GM21529 (cell line): ENCODE data around the gene TM4SF20.
"Not testable (repeated sequence)": the region's sequence is repeated elsewhere in the genome, so short reads cannot be mapped to it uniquely, and the experiment has no call there.

Experiments used
- ATAC-seq: cut with Tn5 transposase; IDR thresholded peaks from one replicate; pipeline ENCODE4 v1.9.1; 2021; ENCODE audit not compliant: unreplicated experiment

TM4SF20 gene

DNA sequence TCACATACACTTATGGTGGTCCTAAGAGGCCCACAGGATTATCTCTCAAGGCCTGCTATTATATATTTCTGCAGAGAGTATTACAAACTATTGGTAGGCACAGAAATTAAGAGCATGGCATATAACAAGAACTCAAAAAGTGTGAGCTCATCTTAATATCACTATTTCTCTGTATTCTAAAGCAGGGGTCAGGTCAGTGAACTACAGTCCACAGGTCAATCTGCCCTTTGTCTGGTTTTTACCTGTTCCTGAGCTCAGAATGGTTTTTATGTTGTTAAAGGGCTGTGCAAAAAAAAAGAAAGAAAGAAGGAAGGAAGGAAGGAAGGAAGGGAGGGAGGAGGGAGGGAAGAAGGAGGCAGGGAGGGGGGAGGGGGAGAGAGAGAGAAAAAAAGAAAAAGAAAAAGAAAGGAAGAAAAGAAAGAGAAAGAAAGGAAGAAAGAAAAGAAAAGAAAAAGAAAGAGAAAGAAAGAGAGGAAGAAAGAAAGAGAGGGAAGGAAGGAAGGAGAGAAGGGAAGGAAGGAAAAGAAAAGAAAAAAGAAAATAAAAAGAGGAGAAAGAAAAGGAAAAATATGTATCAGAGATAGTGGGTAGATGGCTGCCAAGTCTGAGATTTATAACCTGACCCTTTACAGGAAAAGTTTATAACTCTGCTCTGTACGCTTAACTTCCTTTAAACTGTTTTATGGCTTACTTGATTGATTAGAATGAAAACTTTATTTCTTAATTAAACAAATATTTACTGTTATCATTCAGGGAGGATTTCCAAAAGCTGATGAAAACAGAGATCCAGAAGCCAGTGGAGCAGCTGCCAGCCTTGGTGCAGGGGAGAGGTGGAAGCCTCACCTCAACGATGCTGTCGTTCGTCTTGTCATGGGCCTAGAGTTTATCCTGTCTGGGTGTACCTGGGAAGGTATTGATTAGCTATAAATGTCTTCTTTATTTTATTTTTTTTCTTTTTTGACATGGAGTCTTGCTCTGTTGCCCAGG, 19.9 kb upstream of the TM4SF20 start:
- ATAC-seq, result no peak

DNA sequence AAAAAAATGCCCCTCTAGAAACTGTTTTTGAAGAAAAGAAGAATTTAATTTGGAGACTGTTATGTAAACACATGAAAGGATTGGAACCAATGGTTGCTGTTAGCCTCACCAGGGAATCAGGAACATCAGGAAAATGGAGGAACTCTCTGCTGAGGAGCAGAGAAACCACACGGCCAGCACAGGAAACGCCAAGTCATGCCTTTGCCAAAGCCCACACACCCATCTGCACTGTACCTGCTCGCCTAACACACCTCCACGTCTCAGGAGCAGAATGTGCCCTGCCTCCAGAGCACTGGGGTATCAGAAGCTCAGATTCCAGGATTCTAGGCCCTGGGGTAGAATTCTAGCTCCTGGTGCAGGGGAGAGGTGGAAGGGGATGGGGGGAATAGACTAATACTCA, 18.5 kb upstream of the TM4SF20 start:
- no peak for ATAC-seq

DNA sequence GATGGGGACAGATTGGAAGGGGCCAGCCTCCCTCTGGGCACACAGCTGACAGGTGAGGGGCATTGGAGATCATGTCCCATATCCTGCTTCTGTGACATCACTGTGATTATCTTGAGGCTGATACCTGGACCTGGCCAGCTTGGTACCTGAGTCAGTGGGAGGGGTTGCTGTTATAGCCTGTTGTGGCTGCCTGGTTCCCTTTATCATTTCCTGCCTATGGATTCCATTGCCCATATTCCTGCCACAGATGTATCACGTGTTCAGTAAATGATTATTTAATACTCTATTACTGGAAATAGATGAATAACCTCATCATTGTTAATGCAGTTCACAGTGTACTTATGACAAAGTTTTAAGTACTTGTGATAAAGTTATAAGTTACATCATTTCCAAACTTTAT, 16.4 kb upstream of the TM4SF20 start:
- ATAC-seq, result no peak

DNA sequence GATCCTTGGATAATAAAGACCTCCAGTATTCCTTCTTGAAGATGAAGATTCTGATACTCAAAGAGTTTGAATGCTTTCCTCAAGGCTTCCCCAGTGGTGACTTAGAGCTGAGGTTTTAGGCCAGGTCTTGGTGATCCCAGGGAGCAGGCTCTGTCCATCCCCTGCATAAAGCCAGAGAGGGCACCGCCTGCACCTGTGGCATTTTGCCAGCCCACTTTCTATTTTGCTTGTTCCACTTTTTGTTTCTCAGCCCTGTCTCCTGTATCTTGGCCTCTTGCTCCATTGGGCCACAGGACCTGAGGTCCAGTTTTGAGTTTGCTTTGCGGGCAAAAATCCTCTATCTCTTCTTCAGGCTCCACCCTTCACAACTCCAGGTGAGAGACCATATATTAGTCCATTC, 15.3 kb upstream of the TM4SF20 start:
- peak; percentile 52 for ATAC-seq

DNA sequence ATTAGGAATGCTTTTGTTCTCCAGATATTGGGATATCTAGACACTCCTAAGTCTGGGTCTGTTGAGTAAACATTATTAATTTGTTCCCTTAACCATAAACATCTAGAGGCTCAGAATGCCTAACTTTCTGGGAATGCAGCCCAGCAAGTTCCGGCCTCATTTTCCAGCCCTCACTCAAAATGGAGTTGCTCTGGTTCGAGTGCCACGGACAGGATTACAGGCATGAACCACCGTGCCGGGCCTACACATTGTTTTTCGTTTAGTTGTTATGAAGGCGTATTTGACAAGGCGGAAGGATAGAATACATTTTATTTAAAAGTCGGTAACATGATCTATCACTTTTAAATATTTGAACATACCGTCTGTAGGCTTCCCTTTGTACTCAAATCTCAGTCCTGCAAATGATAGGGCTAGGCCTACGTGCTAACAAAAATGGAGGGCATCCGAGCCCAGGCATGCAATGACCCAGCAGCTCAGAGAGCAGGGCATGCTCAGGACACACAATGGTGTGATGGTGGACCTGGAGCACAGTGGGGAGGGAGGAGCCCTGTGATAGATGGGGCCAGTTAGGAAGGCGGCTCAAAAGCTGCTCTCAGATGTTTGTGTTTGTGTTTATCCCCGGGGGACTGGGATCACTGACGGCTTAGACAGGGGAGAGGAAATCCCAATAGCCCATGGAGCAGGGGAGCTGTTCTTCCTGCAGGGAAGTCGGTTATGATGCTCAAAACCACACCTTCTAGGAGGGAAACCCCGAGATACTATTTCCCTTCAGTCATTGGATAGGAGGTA, 11.6 kb upstream of the TM4SF20 start:
- no peak for ATAC-seq

GRCh38 chr2:227389661-227390060, 10.6 kb upstream of the TM4SF20 start:
- ATAC-seq, result no peak

GRCh38 chr2:227389231-227389630, 10.1 kb upstream of the TM4SF20 start:
- ATAC-seq, result no peak

GRCh38 chr2:227388537-227389011, 9.5 kb upstream of the TM4SF20 start:
- ATAC-seq, result no peak

- not testable (repeated sequence) for ATAC-seq
Measured at GRCh38 chr2:227387583-227387982, 8.5 kb upstream of the TM4SF20 start, which contains the start of gene SCYGR1. Gene SCYGR1 (minus strand): TSS chr2:227387949. CDS start chr2:227387949, 0 bp downstream.

DNA sequence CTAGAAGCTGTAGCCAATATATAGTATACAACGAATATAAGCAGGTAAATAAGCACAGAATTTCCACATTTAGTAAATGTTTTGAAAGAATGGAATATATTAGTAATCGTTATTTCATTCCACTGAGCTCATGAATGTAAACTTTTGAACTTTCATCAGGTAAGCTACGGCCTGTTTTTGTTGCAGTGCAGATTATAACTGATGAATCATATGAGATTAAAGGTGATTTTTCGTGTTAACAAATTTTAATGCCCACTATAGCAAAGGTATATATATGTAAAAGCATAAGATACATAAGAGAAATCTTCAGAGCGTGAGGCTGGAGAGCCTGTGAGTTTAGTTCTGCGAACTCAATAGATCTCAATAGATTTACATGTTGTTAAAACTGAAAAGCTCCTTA, 7.5 kb upstream of the TM4SF20 start:
- ATAC-seq, result no peak

DNA sequence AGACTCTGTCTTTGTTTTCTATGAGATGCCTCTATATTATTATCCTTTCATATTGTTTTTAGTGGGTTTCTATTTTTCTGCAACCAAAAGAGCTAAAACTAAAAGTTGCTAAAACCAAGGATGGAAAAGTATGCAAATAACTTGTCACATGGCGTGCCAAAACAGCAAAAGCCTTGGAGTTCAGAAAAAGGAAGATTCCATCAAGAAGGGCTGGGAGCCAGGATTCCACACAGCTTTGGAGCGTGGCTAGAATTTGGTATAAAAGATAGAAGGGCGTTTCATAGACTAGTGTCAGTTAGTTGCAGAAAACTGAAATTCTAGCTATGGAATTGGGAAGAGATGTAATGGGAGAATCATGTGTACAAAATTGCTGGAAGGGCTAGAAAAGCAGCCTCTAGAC, 4.6 kb upstream of the TM4SF20 start:
- no peak for ATAC-seq

- ATAC-seq, result not testable (repeated sequence)
Measured at GRCh38 chr2:227382241-227382835, 3.2 kb upstream of the TM4SF20 start.

DNA sequence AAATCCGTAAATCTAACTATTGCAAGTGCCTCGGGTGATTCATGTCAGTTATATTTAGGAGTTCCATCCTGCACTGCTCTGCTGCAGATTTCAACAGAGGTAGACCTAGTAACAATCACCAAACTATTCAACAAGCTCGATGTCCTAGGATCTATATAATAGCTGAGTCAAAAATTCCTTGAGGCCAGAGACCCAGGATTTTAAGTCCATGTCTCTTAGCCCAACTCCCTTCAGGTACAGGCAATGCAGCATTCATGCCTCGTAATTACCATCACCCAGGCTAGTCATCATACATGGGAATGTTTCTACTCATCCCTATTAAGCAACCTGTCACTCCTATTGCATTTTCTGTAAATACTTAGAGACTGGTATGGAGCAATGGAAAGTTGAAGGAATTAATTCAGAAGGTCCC, 729 bp downstream of the TM4SF20 start:
- no peak for ATAC-seq

GRCh38 chr2:227377467-227378351, 1.4 kb downstream of the TM4SF20 start:
- ATAC-seq, result no peak

DNA sequence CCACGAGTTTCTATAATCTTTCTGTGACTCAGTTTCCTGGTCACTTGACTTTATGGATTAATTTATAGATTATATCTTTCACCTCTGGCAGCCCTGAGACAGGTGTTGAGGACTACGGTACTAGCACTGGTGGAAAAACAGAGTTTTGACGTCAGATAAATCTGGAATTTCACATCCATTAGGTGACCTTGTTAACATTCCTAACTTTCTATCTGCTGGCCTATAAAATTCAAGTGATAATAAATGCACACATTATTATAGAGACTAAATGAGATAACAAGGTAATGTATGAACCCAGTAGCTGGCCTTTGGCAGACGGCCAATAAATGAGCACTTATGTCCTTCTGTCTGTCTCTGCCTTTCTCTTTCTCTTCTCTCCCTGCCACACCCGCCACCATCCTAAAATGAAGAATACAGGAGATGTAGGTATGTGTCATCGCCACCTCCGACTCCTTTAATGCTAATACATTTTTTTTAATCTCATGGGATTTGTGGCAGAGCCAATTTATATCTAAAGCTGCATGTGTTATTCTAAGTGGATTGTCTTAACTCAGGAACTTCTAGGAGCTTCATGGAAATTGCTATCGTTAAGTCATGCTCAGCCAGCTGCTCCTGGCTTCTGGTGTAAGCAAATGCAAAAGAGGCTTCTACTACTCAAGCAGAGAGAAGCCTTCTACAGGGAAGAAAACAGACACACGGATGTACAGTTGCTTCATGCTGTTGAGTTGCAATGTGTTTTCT, 2.3 kb downstream of the TM4SF20 start:
- no peak for ATAC-seq

DNA sequence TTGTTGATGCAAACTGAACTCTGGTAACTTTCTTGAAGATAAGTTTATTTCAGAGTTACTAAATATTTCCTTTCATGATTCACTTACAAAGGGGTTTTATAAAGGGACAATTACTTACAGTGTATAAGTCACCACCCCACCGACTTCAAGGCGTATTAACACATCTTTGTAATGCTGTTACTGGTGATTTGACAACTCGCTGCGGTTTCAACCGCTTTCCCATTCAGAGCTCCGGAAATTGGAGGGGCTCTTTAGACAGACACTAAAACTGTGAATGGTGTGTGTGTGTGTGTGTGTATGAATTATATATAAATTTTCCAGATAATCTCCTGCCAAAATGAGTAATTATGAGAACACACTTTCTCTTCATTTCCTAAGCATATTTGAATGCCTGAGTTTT, 4.9 kb downstream of the TM4SF20 start:
- no peak for ATAC-seq

DNA sequence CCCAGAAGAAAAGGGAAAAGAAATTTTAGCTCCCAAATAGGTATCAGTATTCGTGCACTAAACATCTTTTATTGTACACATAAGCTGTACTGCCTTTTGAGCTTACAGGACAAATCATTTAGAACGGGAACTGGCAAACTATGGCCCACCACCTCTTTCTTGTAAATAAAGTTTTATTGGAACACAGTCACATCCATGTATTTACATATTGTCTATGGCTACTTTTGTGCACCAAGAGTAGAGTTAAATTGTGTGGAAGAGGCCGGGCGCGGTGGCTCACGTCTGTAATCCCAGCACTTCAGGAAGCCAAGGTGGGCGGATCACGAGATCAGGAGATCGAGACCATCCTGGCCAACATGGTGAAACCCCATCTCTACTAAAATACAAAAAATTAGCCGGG, 5.7 kb downstream of the TM4SF20 start:
- ATAC-seq, result no peak

GRCh38 chr2:227370791-227371312, 8.3 kb downstream of the TM4SF20 start:
- ATAC-seq, result no peak

DNA sequence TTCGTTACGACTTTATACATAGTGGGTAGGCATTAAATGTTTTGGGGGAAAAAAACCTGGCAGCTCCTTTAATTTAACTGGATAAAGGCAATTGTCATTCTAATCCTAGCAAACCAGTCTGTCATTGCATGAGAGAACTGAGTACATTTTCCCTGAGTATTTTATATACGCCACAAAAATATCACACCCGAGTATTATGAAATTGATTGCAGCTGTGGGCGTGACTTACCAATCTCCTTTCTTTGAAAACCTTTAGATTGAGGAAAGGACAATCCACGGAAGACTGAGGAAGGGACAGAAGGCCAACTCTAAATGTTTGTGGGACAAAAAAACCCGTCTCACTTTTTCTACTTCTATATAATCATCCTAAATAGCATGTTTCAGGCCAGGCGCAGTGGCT, 9.0 kb downstream of the TM4SF20 start:
- no peak for ATAC-seq
